Skin of body (tissue), 2 donors: Measurements from ENCODE around the gene ZNF670. TPM values are rescaled to one million over a fixed set of nuclear protein-coding genes. Genes with fewer than 3 reads are reported as not detected.

Source experiments
- DNase-seq: peaks from one replicate; lab custom pipeline; 2025; lab: John Stamatoyannopoulos, UW
- total RNA-seq: library from RNA; depleted of rRNA; stranded (reverse); fragments of >200 nt; gene quantifications from one replicate; pipeline ENCODE4 v1.2.3, GENCODE V29; 2014

Gene ZNF670
- total RNA-seq, 1 donor from 2014 or later: 4.4 TPM

DNA sequence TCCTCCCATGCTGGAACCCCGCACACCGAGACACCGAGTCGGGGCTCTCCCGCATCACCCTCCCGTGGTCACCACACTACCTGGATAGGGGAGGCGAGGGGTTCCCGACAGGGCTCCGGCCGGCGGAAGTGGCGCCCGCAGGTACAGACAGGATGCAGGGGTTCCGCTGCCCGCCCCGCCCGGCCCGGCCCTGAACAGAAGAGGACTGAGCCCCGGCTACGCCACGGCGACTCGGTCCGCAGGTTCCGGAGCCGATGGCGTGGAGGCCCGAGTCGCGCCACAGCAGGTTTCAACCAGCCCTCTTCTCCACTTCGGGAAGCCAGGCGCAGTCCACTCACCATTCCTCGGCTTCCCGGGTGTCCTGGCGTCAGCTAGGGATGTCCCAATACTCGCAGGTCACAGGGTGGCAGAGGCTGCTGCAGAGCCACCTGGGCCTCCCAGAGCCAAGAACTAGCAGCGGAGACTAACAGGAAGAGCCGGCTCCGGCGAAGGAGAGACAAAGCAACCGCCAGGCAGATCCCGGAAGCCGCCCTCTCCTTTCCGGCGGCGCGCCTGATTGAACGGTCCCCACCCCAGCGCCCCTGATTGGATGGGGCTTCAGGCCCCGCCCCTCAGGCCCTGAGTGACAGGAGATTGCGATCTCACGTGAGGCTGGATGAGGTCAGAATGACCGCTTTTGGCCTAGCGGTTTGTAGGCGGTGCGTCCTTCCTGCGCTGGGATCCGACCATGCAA lies 25.4 kb upstream of the ZNF670 start, which contains the start of gene ZNF669:
Gene ZNF669, minus strand, starts transcription at position 498 of the 733 bp plus-strand sequence. Its CDS starts 157 bp downstream, at position 341.
- peak; percentile 96 for DNase-seq

- DNase-seq: no peak
These were observed 23.8 kb upstream of the ZNF670 start for GRCh38 chr1:247102381-247102780.

DNA sequence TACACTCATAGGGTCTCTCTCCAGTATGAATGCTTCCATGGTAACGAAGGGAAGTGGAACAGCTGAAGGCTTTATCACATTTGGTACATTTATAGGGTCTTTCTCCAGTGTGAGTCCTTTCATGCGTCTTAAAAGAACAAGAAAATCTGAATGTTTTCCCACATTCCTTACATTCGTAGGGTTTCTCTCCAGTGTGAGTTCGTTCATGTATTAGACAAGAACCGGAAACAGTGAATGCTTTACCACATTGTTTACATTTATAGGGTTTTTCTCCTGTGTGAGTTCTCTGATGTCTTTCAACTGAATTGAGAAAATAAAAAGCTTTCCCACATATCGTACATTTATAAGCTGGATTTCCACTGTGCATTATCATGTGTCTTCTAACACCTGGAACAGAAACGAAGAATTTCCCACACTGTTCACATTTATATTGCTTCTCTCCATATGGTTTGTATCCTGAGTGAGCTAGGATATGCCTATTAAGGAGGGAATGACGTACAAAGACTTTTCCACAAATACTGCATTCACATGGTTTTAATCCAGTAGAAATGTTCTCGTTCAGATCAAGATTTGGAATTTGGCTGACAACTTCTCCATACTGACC lies 22.2 kb upstream of the ZNF670 start:
- DNase-seq: no peak

- DNase-seq: no peak
These were observed 18.3 kb upstream of the ZNF670 start for GRCh38 chr1:247096958-247097357.

DNA sequence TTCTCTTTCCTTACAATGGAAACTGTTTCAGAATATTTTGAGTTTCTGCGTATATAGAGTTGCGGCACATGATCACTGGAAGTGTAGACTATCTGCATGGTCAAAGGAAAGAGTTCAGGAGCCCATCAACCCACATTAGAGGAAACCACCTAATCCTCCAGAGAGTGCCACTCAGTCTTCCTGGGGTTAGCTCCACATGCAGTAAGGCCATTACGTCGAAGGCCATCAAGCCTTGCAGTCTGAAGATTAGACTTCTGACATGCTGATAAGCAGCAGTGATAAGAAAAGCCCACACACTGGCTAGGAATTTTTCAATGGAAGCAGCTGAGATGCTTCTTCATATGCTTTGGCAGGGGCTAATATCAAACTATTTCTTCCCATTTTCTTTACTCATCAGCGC lies 17.9 kb upstream of the ZNF670 start:
- DNase-seq: no peak

DNA sequence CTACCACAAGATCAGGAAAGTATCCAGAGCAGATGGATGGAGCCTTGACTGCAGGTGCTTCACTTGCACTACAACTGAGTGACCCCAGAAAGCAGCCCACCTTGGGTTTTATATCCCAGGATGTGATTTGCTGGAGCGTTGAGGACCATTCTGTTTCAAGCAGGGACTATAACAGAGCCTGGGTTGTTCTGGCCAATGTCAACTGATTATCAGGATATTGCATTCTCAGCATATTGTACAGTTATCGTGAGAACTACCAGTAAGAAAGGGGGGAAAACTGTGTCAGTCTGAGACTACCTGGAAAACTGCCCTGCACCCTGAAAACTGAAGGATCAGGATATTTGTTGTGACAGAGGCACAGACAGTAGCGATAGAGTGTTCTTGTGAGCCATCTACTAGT lies 17.5 kb upstream of the ZNF670 start:
- no peak for DNase-seq

- DNase-seq: no peak
These were observed 11.8 kb upstream of the ZNF670 start for GRCh38 chr1:247090455-247090854.

DNA sequence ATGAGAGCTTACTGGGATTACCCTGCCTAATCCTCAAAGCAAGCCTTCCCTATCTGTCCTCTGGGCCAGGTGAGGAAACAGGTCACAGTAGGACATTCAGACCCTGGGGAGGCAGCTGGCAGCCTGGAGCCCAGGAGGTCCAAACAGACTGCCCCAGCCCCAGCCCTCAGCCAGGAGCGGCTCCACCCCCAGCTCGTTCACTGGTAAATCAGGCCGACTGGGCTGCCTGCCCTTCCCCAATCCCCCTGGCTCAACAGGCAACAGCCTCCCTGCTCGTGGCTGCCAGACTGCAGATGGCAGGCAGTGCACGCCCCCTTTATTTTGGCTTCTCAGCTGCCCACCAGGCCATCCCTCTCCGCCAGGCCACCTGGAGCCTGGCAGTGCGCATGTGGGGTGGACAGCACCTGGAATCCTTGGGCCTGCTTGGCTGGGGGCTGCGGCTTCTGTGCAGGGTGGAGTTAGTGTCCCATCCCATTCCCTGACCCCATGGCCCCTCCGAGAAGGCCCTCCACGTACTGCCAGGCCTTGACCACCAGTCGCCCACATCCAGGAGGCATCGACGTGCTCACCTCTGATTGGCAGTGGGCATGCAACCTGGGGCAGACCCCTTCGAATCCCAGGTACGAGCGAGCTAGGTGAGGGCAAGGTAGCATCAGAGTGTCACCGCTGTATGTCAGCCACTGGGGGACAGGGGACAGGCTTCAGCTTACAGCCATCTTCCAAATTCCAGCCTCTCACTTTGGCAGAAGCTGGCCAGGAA lies 11.2 kb upstream of the ZNF670 start:
- no peak for DNase-seq

GRCh38 chr1:247088967-247089366 lies 10.4 kb upstream of the ZNF670 start:
- DNase-seq: no peak

DNA sequence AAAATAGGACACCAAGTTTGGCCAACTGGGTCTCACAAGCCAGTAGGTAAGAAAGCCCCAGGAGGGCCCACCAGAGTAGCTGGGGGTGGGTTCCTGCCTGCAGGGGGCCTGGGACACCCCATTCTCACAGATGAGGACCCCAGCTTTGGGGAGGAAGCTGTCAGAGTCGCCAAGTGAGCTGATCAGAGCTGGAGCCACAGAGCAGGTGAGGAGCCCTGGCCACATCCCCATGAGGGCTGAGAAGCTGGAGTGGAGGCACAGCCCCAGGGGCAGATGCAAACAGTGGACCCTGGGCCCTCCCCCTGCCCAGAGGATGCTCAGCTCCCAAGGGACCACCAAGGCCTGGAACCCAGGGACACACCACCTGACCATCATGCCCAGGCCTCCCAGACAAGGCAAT lies 8.6 kb upstream of the ZNF670 start:
- no peak for DNase-seq

- DNase-seq: no peak
These were observed 6.7 kb upstream of the ZNF670 start for GRCh38 chr1:247085310-247085709.

GRCh38 chr1:247084771-247085170 lies 6.2 kb upstream of the ZNF670 start:
- no peak for DNase-seq

DNA sequence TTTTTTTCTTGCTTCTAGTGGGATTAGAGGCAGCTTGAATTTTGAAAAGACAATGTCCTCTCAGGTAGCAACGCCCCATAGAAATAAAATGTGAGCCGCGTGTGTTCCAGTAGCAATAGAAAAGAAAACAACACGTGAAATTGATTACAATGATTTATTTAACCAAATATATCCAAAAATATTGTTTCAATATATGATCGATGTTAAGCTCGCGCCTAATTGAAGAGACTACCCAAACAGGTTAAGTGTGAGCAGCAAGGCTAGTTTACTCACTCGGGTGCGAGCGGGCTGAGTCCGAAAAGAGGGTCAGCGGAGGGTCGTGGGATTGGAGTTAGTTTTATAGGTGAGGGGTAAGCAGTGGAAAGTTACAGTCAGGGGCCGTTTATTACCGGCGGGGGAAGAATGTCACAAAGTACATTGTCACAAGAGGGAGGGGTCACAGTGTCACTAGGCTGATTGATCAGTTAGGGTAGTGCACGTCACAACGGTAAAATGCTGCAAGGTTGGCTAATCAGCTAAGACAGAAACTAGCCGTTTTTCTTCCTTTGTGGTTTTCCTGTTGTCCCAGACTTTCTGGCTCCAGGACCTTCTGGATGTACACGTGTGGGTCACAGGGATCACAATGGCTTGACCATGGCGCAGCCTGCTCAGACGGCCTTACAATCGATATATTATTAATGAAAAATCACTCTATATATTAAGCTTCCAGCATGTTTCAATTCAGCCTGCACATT lies 697 bp upstream of the ZNF670 start:
- DNase-seq: no peak

DNA sequence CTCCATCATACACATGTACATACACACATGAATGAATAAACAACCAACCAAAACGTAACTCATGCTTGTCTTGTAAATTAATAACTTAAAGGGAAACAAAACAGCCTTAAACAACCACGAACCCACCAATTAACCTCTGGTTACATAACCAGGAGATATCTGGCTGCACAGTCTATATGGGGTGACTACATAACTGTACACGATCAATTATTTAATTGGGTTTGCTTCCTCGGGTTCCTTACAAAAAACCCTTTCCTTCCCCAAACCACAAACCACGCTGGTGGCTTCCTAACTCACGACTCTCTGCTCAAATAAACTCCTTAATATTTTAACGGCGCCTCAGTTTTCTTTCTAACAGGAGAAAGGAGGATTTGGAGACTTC lies 744 bp downstream of the ZNF670 start:
- DNase-seq: peak; percentile 2

DNA sequence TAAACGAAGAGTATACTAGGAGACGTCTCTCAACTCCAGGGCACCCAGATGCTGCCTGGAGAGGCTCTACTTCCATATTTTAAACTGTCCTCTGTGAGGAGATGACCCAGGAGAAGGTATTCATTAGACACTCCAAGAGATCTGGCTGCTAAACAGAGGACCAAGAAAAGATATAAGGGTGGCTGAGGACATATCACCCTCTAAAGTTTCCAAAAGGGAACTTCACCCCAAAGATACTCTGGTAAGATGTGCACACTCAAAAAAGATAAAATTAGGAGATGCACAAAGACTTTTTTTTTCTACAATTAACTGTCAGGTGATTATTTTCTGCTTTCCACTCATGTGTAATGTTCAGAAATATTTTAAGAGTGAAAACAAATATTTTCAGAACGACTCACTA lies 1.4 kb downstream of the ZNF670 start:
- no peak for DNase-seq

DNA sequence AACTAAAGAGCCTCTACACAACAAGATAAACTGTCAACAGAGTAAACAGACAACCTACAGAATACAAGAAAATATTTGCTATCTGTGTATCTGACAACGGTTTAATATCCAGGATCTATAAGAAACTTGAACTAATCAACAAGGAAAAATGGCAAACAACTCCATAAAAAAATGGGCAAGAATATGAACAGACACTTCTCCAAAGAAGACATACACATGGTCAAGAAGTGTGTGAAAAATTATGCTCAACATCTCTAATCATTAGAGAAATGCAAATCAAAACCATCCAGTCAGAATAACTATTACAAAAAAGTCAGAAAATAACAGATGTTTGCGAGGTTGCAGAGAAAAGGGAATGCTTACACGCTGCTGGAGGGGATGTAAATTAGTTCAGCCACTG lies 8.0 kb downstream of the ZNF670 start:
- DNase-seq: no peak

DNA sequence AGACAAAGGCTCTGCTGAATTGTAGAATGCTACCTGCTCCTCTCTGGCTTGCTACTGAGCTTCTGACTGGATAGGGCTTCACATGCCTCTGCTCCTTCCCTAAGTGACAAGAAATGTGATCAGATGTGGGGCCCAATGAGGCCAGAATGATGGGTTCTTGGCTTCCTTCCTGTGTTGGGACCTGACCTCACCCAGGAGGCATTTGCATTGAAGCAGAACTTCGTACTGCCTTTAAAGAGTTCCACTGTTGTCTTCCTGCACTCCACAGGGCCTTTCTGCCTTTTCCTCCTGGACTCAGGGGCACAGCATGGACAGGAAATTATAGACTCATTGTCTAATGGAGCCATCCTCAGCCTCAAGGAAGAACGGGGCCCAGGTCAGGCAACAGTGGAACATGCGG lies 14.3 kb downstream of the ZNF670 start:
- DNase-seq: no peak

DNA sequence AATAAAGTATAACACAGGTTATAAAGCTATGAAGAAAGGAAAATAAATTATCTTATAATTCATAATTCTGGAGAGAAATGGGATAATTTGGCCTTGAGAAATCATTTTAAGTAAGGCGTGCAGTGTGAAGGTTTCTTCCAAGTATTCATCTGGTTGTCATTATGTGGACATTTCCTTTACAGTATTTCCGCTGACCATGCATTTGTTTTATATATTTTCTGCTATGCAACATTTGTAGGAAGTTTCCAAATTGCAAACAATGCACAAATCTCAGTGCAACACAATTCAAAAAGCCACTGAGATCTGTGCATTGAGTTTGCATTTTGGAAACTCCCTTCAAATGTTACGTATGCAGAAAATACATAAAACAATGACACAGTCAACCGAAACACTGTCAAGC lies 17.8 kb downstream of the ZNF670 start:
- DNase-seq: peak; percentile 15

DNA sequence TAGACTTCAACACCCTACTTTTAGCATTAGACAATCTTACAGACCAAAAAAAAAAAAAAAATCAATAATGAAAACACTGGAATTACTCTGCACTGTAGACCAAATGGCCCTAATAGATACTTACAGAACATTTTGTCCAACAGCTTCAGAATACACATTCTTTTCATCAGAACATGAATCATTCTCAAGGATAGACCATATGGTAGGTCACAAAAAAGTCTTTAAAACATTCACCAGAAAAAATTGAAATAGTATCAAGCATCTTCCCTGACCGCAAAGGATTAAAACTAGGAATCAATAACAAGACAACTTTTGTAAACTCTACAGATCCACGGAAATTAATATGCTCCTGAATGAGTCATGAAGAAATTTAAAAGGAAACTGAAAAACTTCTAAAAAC lies 22.5 kb downstream of the ZNF670 start:
- no peak for DNase-seq

GRCh38 chr1:247054992-247055415 lies 23.6 kb downstream of the ZNF670 start:
- DNase-seq: no peak

DNA sequence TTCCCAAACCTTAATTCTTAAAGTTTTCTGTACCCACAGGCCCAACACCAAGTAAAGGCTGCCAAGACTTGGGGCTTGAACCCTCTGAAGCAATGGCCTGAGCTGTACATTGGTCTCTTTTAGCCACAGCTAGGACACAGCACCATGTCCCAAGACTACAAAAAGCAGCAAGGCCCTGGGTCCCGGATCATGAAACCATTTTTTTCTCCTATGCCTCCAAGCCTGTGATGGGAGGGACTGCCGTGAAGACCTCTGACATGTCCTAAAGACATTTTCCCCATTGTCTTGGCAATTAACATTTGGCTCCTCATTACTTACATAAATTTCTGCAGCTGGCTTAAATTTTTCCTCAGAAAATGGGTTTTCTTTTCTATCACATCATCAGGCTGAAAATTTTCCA lies 30.9 kb downstream of the ZNF670 start:
- no peak for DNase-seq

DNA sequence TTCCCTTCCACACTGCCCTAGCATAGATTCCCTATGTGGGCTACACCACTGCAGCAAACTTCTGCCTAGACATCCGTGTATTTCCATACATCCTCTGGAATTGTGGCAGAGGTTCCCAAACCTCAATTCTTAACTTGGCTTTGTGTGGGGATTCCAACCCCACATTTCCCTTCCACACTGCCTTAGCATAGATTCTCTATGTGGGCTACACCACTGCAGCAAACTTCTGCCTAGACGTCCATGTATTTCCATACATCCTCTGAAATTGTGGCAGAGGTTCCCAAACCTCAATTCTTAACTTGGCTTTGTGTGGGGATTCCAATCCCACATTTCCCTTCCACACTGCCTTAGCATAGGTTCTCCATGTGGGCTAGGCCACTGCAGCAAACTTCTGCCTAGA lies 31.4 kb downstream of the ZNF670 start:
- DNase-seq: no peak
